Measurements from ENCODE around the gene HOPX. TPM values are rescaled to one million over a fixed set of nuclear protein-coding genes. Genes with fewer than 3 reads are reported as not detected.
"Not testable (repeated sequence)": the region's sequence is repeated elsewhere in the genome, so short reads cannot be mapped to it uniquely, and the experiment has no call there.

Gene HOPX
- total RNA-seq, 1 experiment from 2014 or later: not detected

GRCh38 chr4:56696056-56696455 lies 15.0 kb upstream of the HOPX start:
- no peaks in the 10 kb centered on the region for H3K9me3 Mint-ChIP-seq (ENCODE audit: unreplicated experiment)
- no peak for TF ChIP-seq CTCF (IDR thresholded peaks at IDR 0.05; ENCODE audit: insufficient read depth in 1 of 2, low read depth in 1 of 2, low read length in 1 of 2, severe bottlenecking in 1 of 2, unreplicated experiment in 1 of 2)
- Histone ChIP-seq H3K9me3 (no peaks in the 10 kb centered on the region), H3K36me3 (ENCODE audit: control insufficient read depth, insufficient read depth, low read length) (no peaks in the 10 kb centered on the region), H3K4me1 (no peaks in the 10 kb centered on the region), H3K27me3 (replicated peaks; ENCODE audit: control insufficient read depth, insufficient read depth, low read length) (no peaks in the 10 kb centered on the region), H3K4me3 (ENCODE audit: low read depth, low read length) (no peak overlapping the region)
- no peaks in the 10 kb centered on the region for H3K27me3 Mint-ChIP-seq (ENCODE audit: insufficient read depth, unreplicated experiment)
- no peak overlapping the region for H3K27ac Mint-ChIP-seq (ENCODE audit: unreplicated experiment)
- no TSS peak for BruUV-seq (replicated peaks)
- peaks cover 10% of the 10 kb centered on the region for H3K4me1 Mint-ChIP-seq (ENCODE audit: low read depth, unreplicated experiment)
- intact Hi-C loops (cut with micrococcal nuclease; ENCODE audit: unreplicated experiment): no loop called here
- H3K36me3 Mint-ChIP-seq (ENCODE audit: insufficient read depth, unreplicated experiment): no peaks in the 10 kb centered on the region
- ChIA-PET POLR2A (no interaction called here), CTCF (no interaction called here)
- H3K4me3 Mint-ChIP-seq (ENCODE audit: unreplicated experiment): no peak overlapping the region
- no peak for DNase-seq

GRCh38 chr4:56693476-56693875 lies 12.4 kb upstream of the HOPX start:
- CTCF ChIA-PET; H3K9me3 ChIP-seq; H3K4me3 ChIP-seq (ENCODE audit: low read depth, low read length); H3K27me3 ChIP-seq (replicated peaks; ENCODE audit: control insufficient read depth, insufficient read depth, low read length); H3K27me3 Mint-ChIP-seq (ENCODE audit: insufficient read depth, unreplicated experiment); POLR2A ChIA-PET; H3K36me3 Mint-ChIP-seq (ENCODE audit: insufficient read depth, unreplicated experiment); DNase-seq; BruUV-seq (replicated peaks); intact Hi-C loops (cut with micrococcal nuclease; ENCODE audit: unreplicated experiment); H3K9me3 Mint-ChIP-seq (ENCODE audit: unreplicated experiment); H3K4me1 Mint-ChIP-seq (ENCODE audit: low read depth, unreplicated experiment); H3K27ac Mint-ChIP-seq (ENCODE audit: unreplicated experiment); H3K4me1 ChIP-seq; H3K4me3 Mint-ChIP-seq (ENCODE audit: unreplicated experiment); H3K36me3 ChIP-seq (ENCODE audit: control insufficient read depth, insufficient read depth, low read length): not testable (repeated sequence)

GRCh38 chr4:56692576-56692975 lies 11.5 kb upstream of the HOPX start:
- no peaks in the 10 kb centered on the region for H3K9me3 ChIP-seq
- Mint-ChIP-seq H3K4me1 (ENCODE audit: low read depth, unreplicated experiment) (no peaks in the 10 kb centered on the region), H3K27me3 (ENCODE audit: insufficient read depth, unreplicated experiment) (no peaks in the 10 kb centered on the region), H3K36me3 (ENCODE audit: insufficient read depth, unreplicated experiment) (no peaks in the 10 kb centered on the region), H3K4me3 (ENCODE audit: unreplicated experiment) (no peak overlapping the region), H3K9me3 (ENCODE audit: unreplicated experiment) (no peaks in the 10 kb centered on the region), H3K27ac (ENCODE audit: unreplicated experiment) (no peak overlapping the region)
- DNase-seq: no peak
- no peaks in the 10 kb centered on the region for H3K4me1 ChIP-seq
- POLR2A ChIA-PET: no interaction called here
- H3K4me3 ChIP-seq (ENCODE audit: low read depth, low read length): no peak overlapping the region
- no peaks in the 10 kb centered on the region for H3K36me3 ChIP-seq (ENCODE audit: control insufficient read depth, insufficient read depth, low read length)
- no peak for TF ChIP-seq CTCF (IDR thresholded peaks at IDR 0.05; ENCODE audit: insufficient read depth in 1 of 2, low read depth in 1 of 2, low read length in 1 of 2, severe bottlenecking in 1 of 2, unreplicated experiment in 1 of 2)
- intact Hi-C loops (cut with micrococcal nuclease; ENCODE audit: unreplicated experiment): no loop called here
- no TSS peak for BruUV-seq (replicated peaks)
- CTCF ChIA-PET: no interaction called here
- H3K27me3 ChIP-seq (replicated peaks; ENCODE audit: control insufficient read depth, insufficient read depth, low read length): no peaks in the 10 kb centered on the region

GRCh38 chr4:56691425-56691824 lies 10.3 kb upstream of the HOPX start:
- no peaks in the 10 kb centered on the region for H3K36me3 Mint-ChIP-seq (ENCODE audit: insufficient read depth, unreplicated experiment)
- no peak overlapping the region for H3K27ac Mint-ChIP-seq (ENCODE audit: unreplicated experiment)
- Histone ChIP-seq H3K4me3 (ENCODE audit: low read depth, low read length) (no peak overlapping the region), H3K27me3 (replicated peaks; ENCODE audit: control insufficient read depth, insufficient read depth, low read length) (no peaks in the 10 kb centered on the region), H3K36me3 (ENCODE audit: control insufficient read depth, insufficient read depth, low read length) (no peaks in the 10 kb centered on the region), H3K4me1 (no peaks in the 10 kb centered on the region), H3K9me3 (no peaks in the 10 kb centered on the region)
- H3K4me3 Mint-ChIP-seq (ENCODE audit: unreplicated experiment): no peak overlapping the region
- ChIA-PET CTCF (no interaction called here), POLR2A (no interaction called here)
- no peaks in the 10 kb centered on the region for H3K27me3 Mint-ChIP-seq (ENCODE audit: insufficient read depth, unreplicated experiment)
- H3K4me1 Mint-ChIP-seq (ENCODE audit: low read depth, unreplicated experiment): no peaks in the 10 kb centered on the region
- intact Hi-C loops (cut with micrococcal nuclease; ENCODE audit: unreplicated experiment): no loop called here
- no peaks in the 10 kb centered on the region for H3K9me3 Mint-ChIP-seq (ENCODE audit: unreplicated experiment)
- TF ChIP-seq CTCF (IDR thresholded peaks at IDR 0.05; ENCODE audit: insufficient read depth in 1 of 2, low read depth in 1 of 2, low read length in 1 of 2, severe bottlenecking in 1 of 2, unreplicated experiment in 1 of 2): no peak
- BruUV-seq (replicated peaks): no TSS peak
- no peak for DNase-seq

Data from Caco-2 (cell line).